H1 (cell line): ENCODE data around the gene PRDM15. TPM values are rescaled to one million over a fixed set of nuclear protein-coding genes. Genes with fewer than 3 reads are reported as not detected.
A peak's percentile ranks its signal among the peaks of the same experiment; 100 is the strongest.

ENCODE experiments used
- CTCF ChIA-PET: fragments of 300-600 bp; sonication (Branson Sonifier 250); formaldehyde crosslinking; loops from one replicate; lab custom pipeline; 2021; ENCODE audit not compliant: partially characterized antibody; lab: Charles Lee
- POLR2A ChIA-PET: fragments of 300-600 bp; sonication (Branson Sonifier 250); formaldehyde crosslinking; loops from one replicate; lab custom pipeline; 2021; ENCODE audit warnings: inconsistent platforms; ENCODE audit not compliant: partially characterized antibody; lab: Charles Lee
- DNase-seq, 2 experiments: peaks; one replicate each; pipeline versions ENCODE4 v3.0.0 to v3.0.0-alpha.2; 2010 to 2022; ENCODE audit warnings: low spot score in 2 of 2, low read depth in 1 of 2, mixed read lengths in 1 of 2
- FAIRE-seq: peaks from 2 replicates; lab custom pipeline; 2011; peaks lifted over from hg19 to GRCh38; lab: Jason Lieb, UNC
- H2AFZ ChIP-seq: 2 replicates; pipeline ENCODE4 v1.8.1; 2012; ENCODE audit warnings: low read length, inconsistent platforms
- H2AK5ac ChIP-seq: 2 replicates; pipeline ENCODE4 v1.6.1; 2013; ENCODE audit warnings: low read depth, low read length
- H2BK120ac ChIP-seq: replicated peaks from 2 replicates; pipeline ENCODE3; 2013; ENCODE audit warnings: low read depth, low read length, inconsistent platforms
- H2BK12ac ChIP-seq: 2 replicates; pipeline ENCODE4 v1.6.1; 2013; ENCODE audit warnings: low read depth, low read length
- H2BK15ac ChIP-seq: 2 replicates; pipeline ENCODE4 v1.6.1; 2013; ENCODE audit warnings: low read length
- H2BK20ac ChIP-seq: 2 replicates; pipeline ENCODE4 v1.6.1; 2013; ENCODE audit warnings: low read length
- H2BK5ac ChIP-seq: 2 replicates; pipeline ENCODE4 v1.6.1; 2013; ENCODE audit warnings: low read depth, low read length
- H3K14ac ChIP-seq: 2 replicates; pipeline ENCODE4 v1.6.1; 2013; ENCODE audit warnings: inconsistent platforms; ENCODE audit not compliant: insufficient read length
- H3K18ac ChIP-seq: 2 replicates; pipeline ENCODE4 v1.6.1; 2013; ENCODE audit warnings: low read length; ENCODE audit errors: extremely low read depth
- H3K23ac ChIP-seq: 2 replicates; pipeline ENCODE4 v1.6.1; 2013; ENCODE audit warnings: inconsistent platforms; ENCODE audit not compliant: insufficient read length
- H3K23me2 ChIP-seq: 2 replicates; pipeline ENCODE4 v1.6.1; 2013; ENCODE audit warnings: low read depth, low read length
- H3K27ac ChIP-seq: 2 replicates; pipeline ENCODE4 v1.6.1; 2011; ENCODE audit warnings: low read depth, low read length, inconsistent platforms
- H3K27me3 ChIP-seq, 4 experiments: replicated peaks in 1 of 4; 1 replicate in 1 of 4; 2 replicates in 3 of 4; pipeline versions ENCODE4 v1.6.1 to v1.8.1; 2011 to 2013; ENCODE audit warnings: low read length in 3 of 4, mild to moderate bottlenecking in 3 of 4, inconsistent platforms in 2 of 4, mixed read lengths in 2 of 4, moderate library complexity in 1 of 4; ENCODE audit not compliant: control insufficient read depth in 3 of 4, insufficient read depth in 3 of 4; ENCODE audit errors: extremely low read depth in 1 of 4
- H3K36me3 ChIP-seq, 4 experiments: 2 replicates each; pipeline versions ENCODE4 v1.6.1 to v1.8.1; 2011 to 2013; ENCODE audit warnings: mild to moderate bottlenecking in 4 of 4, low read length in 3 of 4, moderate library complexity in 2 of 4, control low read depth in 1 of 4, inconsistent platforms in 1 of 4; ENCODE audit not compliant: insufficient read depth in 4 of 4, control insufficient read depth in 2 of 4
- H3K4ac ChIP-seq: replicated peaks from 2 replicates; pipeline ENCODE3; 2013; ENCODE audit warnings: low read length, low read depth, mixed read lengths, inconsistent platforms; ENCODE audit not compliant: insufficient read length
- H3K4me1 ChIP-seq, 4 experiments: replicated peaks in 1 of 4; 1 replicate in 1 of 4; 2 replicates in 3 of 4; pipeline versions ENCODE4 v1.6.1 to v1.8.1; 2011 to 2013; ENCODE audit warnings: low read length in 3 of 4, inconsistent platforms in 2 of 4, mixed read lengths in 1 of 4; ENCODE audit not compliant: insufficient read depth in 4 of 4, control insufficient read depth in 3 of 4
- H3K4me2 ChIP-seq, 2 experiments: 2 replicates each; pipeline versions ENCODE4 v1.6.1 to v1.8.1; 2011 to 2013; ENCODE audit warnings: low read depth in 2 of 2, low read length in 2 of 2, control low read depth in 1 of 2, inconsistent platforms in 1 of 2, mild to moderate bottlenecking in 1 of 2; ENCODE audit not compliant: insufficient read depth in 1 of 2
- H3K4me3 ChIP-seq, 4 experiments: fragments of 200-600, 300-600 bp in 1 of 4; sonication (generic), shearing (Covaris generic), sonication (Bioruptor Twin) in 1 of 4; 2 replicates each; pipeline versions ENCODE4 v1.5.1 to v1.8.1; 2011 to 2016; ENCODE audit warnings: low read length in 4 of 4, low read depth in 3 of 4, control low read depth in 2 of 4, inconsistent platforms in 2 of 4, mild to moderate bottlenecking in 2 of 4, mixed read lengths in 1 of 4, moderate library complexity in 1 of 4; ENCODE audit not compliant: insufficient read depth in 2 of 4; ENCODE audit errors: extremely low read depth in 1 of 4
- H3K56ac ChIP-seq: replicated peaks from 2 replicates; pipeline ENCODE3; 2013; ENCODE audit warnings: low read depth, mild to moderate bottlenecking, mixed read lengths, low read length, inconsistent platforms; ENCODE audit not compliant: insufficient read length
- H3K79me1 ChIP-seq: 2 replicates; pipeline ENCODE4 v1.6.1; 2013; ENCODE audit warnings: low read depth, low read length, control low read depth
- H3K79me2 ChIP-seq, 2 experiments: 2 replicates each; pipeline versions ENCODE4 v1.6.1 to v1.8.1; 2012 to 2013; ENCODE audit warnings: low read length in 2 of 2, mild to moderate bottlenecking in 2 of 2, inconsistent platforms in 1 of 2; ENCODE audit not compliant: insufficient read depth in 2 of 2, control insufficient read depth in 1 of 2
- H3K9ac ChIP-seq, 4 experiments: replicated peaks in 1 of 4; 1 replicate in 1 of 4; 2 replicates in 3 of 4; pipeline versions ENCODE4 v1.6.1 to v1.8.1; 2011 to 2013; ENCODE audit warnings: low read depth in 3 of 4, low read length in 3 of 4, control low read depth in 2 of 4, mild to moderate bottlenecking in 2 of 4, moderate library complexity in 2 of 4, inconsistent platforms in 1 of 4; ENCODE audit errors: extremely low read depth in 1 of 4
- H3K9me3 ChIP-seq, 2 experiments: 2 replicates each; pipeline versions ENCODE4 v1.6.1 to v1.8.1; 2012 to 2013; ENCODE audit warnings: mild to moderate bottlenecking in 2 of 2, moderate library complexity in 2 of 2, control low read depth in 1 of 2, inconsistent platforms in 1 of 2, low read depth in 1 of 2, low read length in 1 of 2, mixed read lengths in 1 of 2; ENCODE audit not compliant: insufficient read depth in 2 of 2
- H4K20me1 ChIP-seq, 2 experiments: replicated peaks in 1 of 2; 2 replicates each; pipeline versions ENCODE3 to v1.8.1; 2011 to 2013; ENCODE audit warnings: inconsistent platforms in 2 of 2, low read length in 2 of 2, mild to moderate bottlenecking in 1 of 2; ENCODE audit not compliant: insufficient read depth in 2 of 2, control insufficient read depth in 1 of 2
- H4K5ac ChIP-seq: 2 replicates; pipeline ENCODE4 v1.6.1; 2013; ENCODE audit warnings: low read length, low read depth, mixed read lengths, inconsistent platforms; ENCODE audit not compliant: insufficient read length
- H4K8ac ChIP-seq: 2 replicates; pipeline ENCODE4 v1.8.0; 2013; ENCODE audit warnings: mild to moderate bottlenecking, moderate library complexity, low read length, inconsistent platforms; ENCODE audit not compliant: insufficient read depth; ENCODE audit errors: extremely low read depth
- H4K91ac ChIP-seq: replicated peaks from 2 replicates; pipeline ENCODE3; 2013; ENCODE audit warnings: low read length, mixed read lengths, inconsistent platforms; ENCODE audit not compliant: insufficient read length
- BACH1 ChIP-seq: IDR thresholded peaks from 2 replicates; pipeline ENCODE4 v1.6.1; 2012; ENCODE audit warnings: low read length, improper control_type of control experiment
- CBX5 ChIP-seq: fragments of 300-800, 300-1000 bp; sonication (generic); IDR thresholded peaks from 2 replicates; pipeline ENCODE4 v1.7.1; 2016; ENCODE audit warnings: antibody characterized with exemption, low read length, low read depth
- EZH2 ChIP-seq: fragments of 200-600 bp; sonication (generic); IDR thresholded peaks from 2 replicates; pipeline ENCODE4 v1.7.1; 2012; ENCODE audit warnings: low read depth, mild to moderate bottlenecking, moderate library complexity, low read length, inconsistent platforms; ENCODE audit not compliant: severe bottlenecking
- RXRA ChIP-seq: IDR thresholded peaks from 2 replicates; pipeline ENCODE4 v1.6.1; 2011; ENCODE audit warnings: low read depth, mild to moderate bottlenecking, low read length, moderate library complexity; ENCODE audit not compliant: insufficient read depth
- SP2 ChIP-seq: IDR thresholded peaks from 2 replicates; pipeline ENCODE4 v1.6.1; 2012; ENCODE audit warnings: mild to moderate bottlenecking, low read length, inconsistent platforms
- WGBS, 2 experiments: shearing (Covaris generic) in 1 of 2; methylation state at CpG; one replicate each; pipeline versions ENCODE4 v1.1.6 to v1.1.7; 2013 to 2015; ENCODE audit warnings: low lambda C conversion rate in 2 of 2, mixed read lengths in 2 of 2, inconsistent platforms in 1 of 2, low coverage in 1 of 2, missing lambda C conversion rate in 1 of 2; ENCODE audit not compliant: insufficient replicate concordance in 2 of 2, insufficient coverage in 1 of 2, insufficient read length in 1 of 2; ENCODE audit errors: extremely low coverage in 1 of 2, missing lambda C conversion rate in 1 of 2; 5-methylcytosine and 5-hydroxymethylcytosine counted together
- polyA plus RNA-seq, 7 experiments: library from polyadenylated mRNA; depleted of rRNA in 3 of 7; stranded (reverse) in 5 of 7; unstranded in 2 of 7; fragments of >200 nt in 5 of 7; fragments of 200-250 nt in 2 of 7; gene quantifications; 1 replicate in 5 of 7; 2 replicates in 1 of 7; 4 replicates in 1 of 7; pipeline versions ENCODE4 v1.2.1 to v1.2.3, GENCODE V29; 2011 to 2013; ENCODE audit warnings: missing spikeins in 2 of 7, mixed read lengths in 2 of 7
- total RNA-seq: library from RNA; stranded (reverse); fragmentation: NEBNext Ultra II Directional; extraction: Animal tissue kit (Norgen Biotek cat#: 25700); gene quantifications from 2 replicates; pipeline ENCODE4 v1.2.1, GENCODE V29; 2021
- TF ChIP-seq, protein P1 (sequence below): IDR thresholded peaks from 2 replicates; pipeline ENCODE4 v1.6.1; 2011; ENCODE audit warnings: low read depth, mild to moderate bottlenecking, low read length; ENCODE audit not compliant: insufficient read depth
- TF ChIP-seq, protein P2 (sequence below): IDR thresholded peaks from 2 replicates; pipeline ENCODE4 v1.6.1; 2012; ENCODE audit warnings: low read length, inconsistent platforms
- TF ChIP-seq, protein P3 (sequence below): IDR thresholded peaks from 2 replicates; pipeline ENCODE4 v1.6.1; 2012; ENCODE audit warnings: inconsistent platforms

Gene PRDM15
- total and polyA plus RNA-seq, 2 of the 8 experiments (the other 6 are each of a cell fraction or from before 2014, with no cell fraction given): 9.7 to 10.5 TPM

DNA sequence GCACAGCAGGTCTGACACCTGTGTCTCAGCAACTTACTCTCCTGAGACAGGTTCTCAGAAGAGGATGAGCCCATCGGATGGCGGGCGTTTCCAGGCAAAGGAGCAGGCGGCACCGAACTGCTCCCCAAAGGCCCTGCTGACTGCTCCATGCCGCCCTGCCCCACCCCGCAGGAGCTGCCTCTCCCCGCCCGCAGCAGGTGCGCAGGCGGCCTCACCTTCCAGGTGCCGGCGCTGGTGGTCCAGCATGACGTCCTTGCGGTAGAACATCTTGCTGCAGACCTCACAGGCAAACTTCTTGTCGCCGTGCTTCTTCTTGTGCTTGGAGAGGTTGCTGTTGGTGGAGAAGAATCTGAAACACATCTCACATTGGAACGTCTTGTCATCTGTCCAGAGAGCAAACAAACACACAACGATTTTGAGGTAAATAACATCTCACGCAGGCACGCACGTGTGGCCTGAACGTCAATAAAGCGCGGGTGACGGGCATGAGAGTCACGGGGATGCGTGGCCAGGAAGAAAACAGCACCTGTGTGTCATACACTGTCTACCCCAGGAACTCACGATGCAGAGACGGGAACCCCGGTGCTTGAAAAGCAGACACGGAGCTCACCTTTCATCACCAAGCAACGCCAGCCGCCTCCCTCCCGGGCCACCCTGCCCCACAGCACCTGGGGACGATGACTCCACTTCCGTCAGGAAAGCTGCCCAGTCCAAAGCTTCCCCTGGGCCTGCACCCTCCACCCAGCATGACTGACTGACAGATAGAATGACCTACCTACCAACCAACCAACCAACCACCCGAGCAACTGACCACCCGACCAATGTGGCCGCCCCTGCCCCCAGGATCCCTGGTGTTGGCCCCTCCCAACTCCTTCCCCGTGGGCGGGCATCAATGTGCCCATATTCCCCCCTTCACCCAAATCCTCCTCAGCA, 50.9 kb downstream of the PRDM15 start:
- ChIA-PET POLR2A (no interaction called here), CTCF (interaction anchor here (0.6 to 2.0 kb wide), 3 partner anchors 12 to 178 kb away, joined by 3 to 13 read pairs (median 3); no protein-coding TSS in a partner anchor)
- peak overlapping the region; percentile 99 for H3K56ac ChIP-seq
- H2BK15ac ChIP-seq: no peak overlapping the region
- H3K4me1 ChIP-seq: no peaks in the 10 kb centered on the region
- H3K9ac ChIP-seq: no peak overlapping the region
- no peak overlapping the region for H2BK12ac ChIP-seq
- H3K23ac ChIP-seq: no peak overlapping the region
- H4K91ac ChIP-seq: no peak overlapping the region
- no peak overlapping the region for H2BK20ac ChIP-seq
- H3K4ac ChIP-seq: no peak overlapping the region
- H2AFZ ChIP-seq: no peak overlapping the region
- H3K4me2 ChIP-seq: no peak overlapping the region
- no peak overlapping the region for H2AK5ac ChIP-seq
- no peak overlapping the region for H4K8ac ChIP-seq
- H3K9me3 ChIP-seq: peaks cover 0 to 2% of the 10 kb centered on the region in 2 experiments; a peak in 1 of 4 replicates
- H3K14ac ChIP-seq: no peak overlapping the region
- H4K20me1 ChIP-seq: peaks cover 0 to 28% of the 10 kb centered on the region in 2 experiments
- 90% methylated on average over 37 of the region's 42 CpGs; no CpG with 5 or more reads in 1 of the 2 experiments for WGBS, 2 experiments
- H2BK120ac ChIP-seq: no peak overlapping the region
- peaks cover 19% of the 10 kb centered on the region; the same call in 1 of the 2 replicates for H3K23me2 ChIP-seq
- H2BK5ac ChIP-seq: no peak overlapping the region
- no peaks in the 10 kb centered on the region for H3K27me3 ChIP-seq
- H3K36me3 ChIP-seq: peaks cover 0 to 3% (median 1%) of the 10 kb centered on the region in 4 experiments; a peak in 4 of 8 replicates
- FAIRE-seq (no peak), DNase-seq (no peak)
- no peaks in the 10 kb centered on the region; a peak in 1 of 4 replicates for H3K79me2 ChIP-seq
- peaks cover 10% of the 10 kb centered on the region; the same call in 1 of the 2 replicates for H3K79me1 ChIP-seq
- no peak overlapping the region for H3K18ac ChIP-seq
- H3K27ac ChIP-seq: no peak overlapping the region
- no peak overlapping the region for H3K4me3 ChIP-seq
- no peak overlapping the region for H4K5ac ChIP-seq
- TF ChIP-seq, protein P1, sequence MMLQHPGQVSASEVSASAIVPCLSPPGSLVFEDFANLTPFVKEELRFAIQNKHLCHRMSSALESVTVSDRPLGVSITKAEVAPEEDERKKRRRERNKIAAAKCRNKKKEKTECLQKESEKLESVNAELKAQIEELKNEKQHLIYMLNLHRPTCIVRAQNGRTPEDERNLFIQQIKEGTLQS: no peak
- TF ChIP-seq, protein P2, sequence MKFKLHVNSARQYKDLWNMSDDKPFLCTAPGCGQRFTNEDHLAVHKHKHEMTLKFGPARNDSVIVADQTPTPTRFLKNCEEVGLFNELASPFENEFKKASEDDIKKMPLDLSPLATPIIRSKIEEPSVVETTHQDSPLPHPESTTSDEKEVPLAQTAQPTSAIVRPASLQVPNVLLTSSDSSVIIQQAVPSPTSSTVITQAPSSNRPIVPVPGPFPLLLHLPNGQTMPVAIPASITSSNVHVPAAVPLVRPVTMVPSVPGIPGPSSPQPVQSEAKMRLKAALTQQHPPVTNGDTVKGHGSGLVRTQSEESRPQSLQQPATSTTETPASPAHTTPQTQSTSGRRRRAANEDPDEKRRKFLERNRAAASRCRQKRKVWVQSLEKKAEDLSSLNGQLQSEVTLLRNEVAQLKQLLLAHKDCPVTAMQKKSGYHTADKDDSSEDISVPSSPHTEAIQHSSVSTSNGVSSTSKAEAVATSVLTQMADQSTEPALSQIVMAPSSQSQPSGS: no peak
- TF ChIP-seq, protein P3, sequence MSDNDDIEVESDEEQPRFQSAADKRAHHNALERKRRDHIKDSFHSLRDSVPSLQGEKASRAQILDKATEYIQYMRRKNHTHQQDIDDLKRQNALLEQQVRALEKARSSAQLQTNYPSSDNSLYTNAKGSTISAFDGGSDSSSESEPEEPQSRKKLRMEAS: no peak
- TF ChIP-seq BACH1 (no peak), RXRA (no peak), SP2 (no peak), CBX5 (no peak), EZH2 (no peak)
